ENCODE measurements around the gene LYRM2.
A peak's percentile ranks its signal among the peaks of the same experiment; 100 is the strongest.

Gene LYRM2

GRCh38 chr6:89638320-89639195 is at the start of gene LYRM2:
TSS of gene LYRM2 (minus strand) at chr6:89638747. CDS start at chr6:89638716, 31 bp downstream.
- peak; percentile 80 for DNase-seq (ENCODE audit: low read depth)

- DNase-seq (ENCODE audit: low read depth) = no peak
These were observed 49.8 kb upstream of the LYRM2 start for GRCh38 chr6:89688328-89688727.

DNA sequence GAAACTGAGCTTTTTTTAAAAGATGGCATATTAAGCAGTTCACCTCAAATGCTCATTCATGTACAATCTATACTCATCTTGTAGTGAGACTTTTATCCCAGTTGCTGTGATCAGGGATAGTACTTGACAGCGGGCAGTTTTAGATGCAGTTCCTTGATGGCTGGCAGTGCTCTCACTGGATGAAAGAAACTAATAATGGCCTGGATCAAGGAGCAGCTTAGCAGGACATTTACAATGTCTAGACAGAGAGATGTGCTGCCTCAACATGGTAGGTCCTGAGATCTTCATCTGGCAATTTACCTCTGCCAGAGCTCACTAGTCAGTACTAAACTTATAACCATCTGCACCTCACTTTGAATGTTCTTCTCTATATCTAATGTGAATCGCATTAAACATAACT is 46.8 kb upstream of the LYRM2 start:
- DNase-seq (ENCODE audit: low read depth) = no peak

- no peak for DNase-seq (ENCODE audit: low read depth)
These were observed 44.4 kb upstream of the LYRM2 start for GRCh38 chr6:89682991-89683390.

- DNase-seq (ENCODE audit: low read depth) = no peak
These were observed 43.5 kb upstream of the LYRM2 start for GRCh38 chr6:89681983-89682564.

- no peak for DNase-seq (ENCODE audit: low read depth)
These were observed 42.0 kb upstream of the LYRM2 start for GRCh38 chr6:89680551-89680950.

DNA sequence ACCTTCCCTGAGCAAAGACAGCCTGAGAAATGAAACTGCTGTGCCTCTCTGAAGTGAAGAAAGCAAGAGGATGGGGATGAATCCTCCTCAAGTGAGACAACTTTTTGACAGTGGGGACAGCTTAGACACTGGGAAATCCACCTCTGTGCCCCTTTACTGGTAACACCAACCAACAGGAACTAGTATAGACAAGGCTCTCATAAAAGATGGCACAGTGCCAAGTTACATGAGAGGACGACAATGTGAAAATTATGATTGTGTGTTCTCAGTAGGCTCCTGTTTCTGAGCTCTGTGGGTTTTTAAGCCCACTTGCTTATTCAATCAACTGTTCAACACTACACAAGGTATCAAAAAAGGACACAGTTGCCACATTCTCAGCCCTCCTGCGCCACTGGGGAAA is 41.6 kb upstream of the LYRM2 start:
- DNase-seq (ENCODE audit: low read depth) = no peak

DNA sequence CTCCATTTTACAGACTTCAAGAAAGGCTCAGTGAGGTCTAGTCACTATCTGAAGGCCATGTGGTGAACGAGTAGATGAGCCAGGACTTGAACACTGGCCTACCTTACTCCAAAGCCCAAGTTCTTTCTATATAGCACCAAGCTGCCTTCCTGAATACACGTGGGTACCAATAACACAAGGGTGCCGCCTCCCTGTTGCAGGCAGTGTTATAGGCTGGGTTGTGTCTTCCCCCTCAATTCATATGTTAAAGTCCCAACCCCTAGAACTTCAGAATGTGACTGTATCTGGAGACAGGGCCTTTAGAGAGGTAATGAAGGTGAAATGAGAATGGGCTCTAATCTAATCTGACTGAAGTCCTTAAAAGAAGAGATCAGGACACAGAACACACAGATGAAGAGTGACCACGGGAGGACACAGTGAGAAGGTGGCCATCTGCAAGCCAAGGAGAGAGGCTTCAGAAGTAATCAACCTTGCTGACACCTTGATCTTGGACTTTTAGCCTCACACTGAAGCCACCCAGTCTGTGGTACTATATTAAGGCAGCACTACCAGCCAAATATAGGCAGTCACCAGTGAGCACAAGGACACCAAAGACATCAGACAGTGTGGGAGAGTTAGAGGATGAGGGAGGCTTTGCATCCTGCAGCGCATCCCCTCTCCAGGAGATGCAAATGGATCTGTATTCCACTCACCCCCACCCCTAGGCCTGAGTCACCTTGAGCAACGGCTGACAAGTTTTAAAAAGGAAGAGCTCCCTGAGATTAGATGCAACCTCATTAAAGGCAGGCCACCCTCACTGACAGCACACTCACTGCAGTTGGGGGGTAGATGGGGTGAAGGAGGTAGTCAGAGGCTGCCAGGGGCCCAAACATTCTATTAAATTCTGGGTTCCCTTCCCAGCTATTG is 40.9 kb upstream of the LYRM2 start:
- no peak for DNase-seq (ENCODE audit: low read depth)

DNA sequence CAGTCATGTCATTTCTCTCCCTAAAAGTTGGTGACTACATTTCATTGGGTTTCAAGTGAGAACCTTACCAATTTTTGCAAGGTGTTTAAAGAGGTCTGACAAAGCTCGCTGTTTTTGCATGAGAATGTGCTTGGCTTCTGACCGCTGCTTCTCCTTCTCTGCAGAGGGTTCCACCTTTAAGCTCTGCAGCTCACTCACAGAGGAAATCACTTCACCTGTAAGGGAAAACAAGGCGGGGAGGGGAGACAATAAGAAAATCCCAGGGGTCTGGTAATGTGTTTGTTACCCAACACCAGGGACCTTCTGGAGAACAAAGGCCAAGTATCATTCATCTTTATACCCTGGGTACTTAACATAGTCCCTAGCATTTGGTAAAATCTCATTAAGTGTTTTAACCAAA is 40.0 kb upstream of the LYRM2 start:
- no peak for DNase-seq (ENCODE audit: low read depth)

DNA sequence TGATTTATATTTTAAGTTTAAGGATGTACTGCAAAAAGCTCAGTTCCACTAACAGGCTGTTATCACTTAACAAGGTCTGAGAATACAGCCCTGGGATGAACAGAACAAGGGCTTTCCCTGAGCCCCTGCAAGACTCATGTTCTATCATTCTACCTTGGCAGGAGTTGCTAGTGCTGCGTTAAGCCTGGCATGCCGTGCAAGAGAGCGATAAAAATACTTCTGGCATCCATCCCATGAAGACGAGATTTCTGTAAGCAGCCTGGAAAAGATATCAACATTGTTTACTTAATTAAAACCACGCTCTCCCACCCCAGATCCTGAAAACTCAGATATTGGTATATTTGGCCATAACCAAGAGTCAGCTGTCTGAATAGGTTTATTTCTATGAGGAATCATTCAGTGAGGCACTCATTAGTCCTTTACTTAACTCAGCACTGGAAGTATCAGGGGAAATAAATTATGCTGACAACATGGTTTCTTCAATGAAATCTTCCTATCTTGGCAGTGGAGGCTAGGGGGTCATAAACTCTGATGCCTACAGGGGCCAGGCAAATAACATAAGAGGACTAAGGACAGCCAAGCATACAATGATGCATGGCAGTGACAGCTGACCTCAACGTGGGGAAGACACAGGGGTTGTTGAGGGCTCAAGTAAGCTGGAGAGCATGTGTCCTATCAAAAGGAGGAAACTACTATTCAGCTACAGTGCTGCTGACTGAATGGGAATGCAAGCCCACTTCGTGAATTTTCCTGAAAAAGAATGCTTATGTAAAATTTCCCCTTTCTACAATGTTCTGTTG is 37.6 kb upstream of the LYRM2 start:
- DNase-seq (ENCODE audit: low read depth) = no peak

DNA sequence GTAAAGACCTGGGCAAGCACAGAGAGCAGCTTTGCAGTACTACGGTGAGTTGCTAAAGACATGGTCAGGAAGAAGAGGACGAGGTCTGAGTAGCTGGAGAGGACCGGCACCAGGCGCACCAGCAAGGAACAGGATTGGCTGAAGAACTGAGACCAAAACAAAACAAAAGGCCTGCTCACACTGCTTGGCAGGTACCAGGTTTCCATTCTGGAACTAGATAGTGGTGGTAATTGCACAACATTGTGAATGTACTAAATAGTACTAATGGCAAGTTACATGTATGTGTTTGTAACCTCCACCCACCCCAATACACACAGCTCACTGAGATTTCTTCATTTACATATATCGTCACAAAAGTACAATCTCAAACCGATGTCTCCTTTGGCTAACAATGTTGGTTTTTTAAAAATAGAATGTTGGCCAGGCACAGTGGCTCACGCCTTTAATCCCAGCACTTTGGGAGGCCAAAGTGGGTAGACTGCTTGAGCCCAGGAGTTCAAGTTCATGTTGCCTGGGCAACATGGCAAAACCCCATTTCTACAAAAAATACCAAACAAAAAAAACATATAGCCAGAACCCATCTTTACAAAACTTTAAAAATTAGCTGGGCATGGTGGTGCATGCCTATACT is 32.5 kb upstream of the LYRM2 start:
- DNase-seq (ENCODE audit: low read depth) = no peak

- DNase-seq (ENCODE audit: low read depth) = no peak
These were observed 30.5 kb upstream of the LYRM2 start for GRCh38 chr6:89669002-89669401.

DNA sequence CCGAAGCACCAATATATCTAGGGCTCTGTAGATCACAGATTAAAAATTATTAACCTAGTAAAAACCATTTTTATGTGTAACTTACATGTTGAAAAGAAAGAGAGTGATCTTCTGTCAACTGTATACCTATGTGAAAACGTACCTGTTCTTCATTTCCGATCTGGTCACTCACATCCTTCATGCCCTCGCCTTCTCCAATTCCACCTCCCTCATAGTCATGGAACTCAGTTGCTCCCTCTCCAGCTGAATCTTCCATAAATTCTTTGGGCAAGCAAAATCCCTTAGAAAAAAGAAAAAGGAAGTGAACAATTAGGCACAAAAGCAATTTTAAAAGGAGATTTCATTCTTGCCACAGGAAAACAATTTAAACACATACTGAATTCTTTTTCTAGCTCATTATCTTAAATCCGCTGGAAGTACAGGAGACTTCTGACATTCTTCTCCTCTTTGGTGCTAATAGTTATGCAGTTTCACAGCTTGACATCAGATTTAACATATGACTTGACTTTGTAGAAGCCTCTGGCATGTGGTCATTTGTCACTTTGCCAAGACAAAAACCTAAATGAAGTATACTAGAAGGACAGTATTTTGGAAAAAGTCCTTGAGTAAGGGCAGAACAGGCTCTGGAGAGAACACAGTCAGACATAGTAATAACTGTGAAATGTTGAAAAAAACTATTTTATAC is 29.5 kb upstream of the LYRM2 start:
- no peak for DNase-seq (ENCODE audit: low read depth)

DNA sequence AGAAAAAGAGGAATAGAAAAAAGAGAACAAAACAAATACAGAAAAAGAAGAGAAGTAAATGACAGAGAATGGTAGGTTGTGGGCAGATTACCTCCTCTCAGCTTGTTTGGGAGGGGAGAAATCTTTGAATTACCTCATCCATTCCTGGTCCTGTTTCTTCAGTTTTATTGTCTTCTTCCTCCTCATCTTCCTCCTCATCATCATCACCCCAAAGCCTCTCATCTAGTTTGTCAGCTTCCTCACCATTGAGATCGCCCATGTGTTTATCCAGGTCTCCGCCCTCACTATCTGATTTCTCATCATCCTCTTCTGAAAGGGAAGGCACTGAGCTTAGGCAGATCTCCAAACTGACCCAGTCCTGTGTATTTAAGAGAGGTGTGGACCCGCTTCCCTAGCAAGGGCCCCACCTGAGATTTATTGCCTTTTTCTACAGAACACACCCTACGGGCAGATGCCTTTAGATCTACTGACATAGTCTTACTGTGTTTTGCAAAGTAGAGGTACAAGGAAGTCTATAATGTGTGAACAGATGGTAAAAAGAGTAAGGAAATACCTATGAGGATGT is 24.2 kb upstream of the LYRM2 start:
- DNase-seq (ENCODE audit: low read depth) = no peak

DNA sequence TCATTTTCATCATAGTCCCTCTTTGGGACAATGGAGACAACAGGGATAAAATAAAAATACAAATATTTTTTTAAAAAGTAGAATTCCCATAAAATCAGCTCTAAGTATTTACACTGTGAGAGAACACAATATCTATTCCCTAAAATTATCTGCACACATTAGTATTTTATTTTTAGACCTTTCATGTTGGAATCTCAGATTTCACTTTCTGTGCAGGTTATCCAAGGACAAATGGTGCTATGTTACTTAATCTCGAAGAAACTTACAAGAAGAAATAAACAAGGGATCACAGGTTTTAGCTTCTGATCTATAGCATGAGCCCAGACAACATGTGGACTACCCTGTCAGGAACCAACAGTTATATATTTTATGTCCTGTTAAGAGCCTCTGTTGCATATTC is 23.0 kb upstream of the LYRM2 start:
- DNase-seq (ENCODE audit: low read depth) = no peak

GRCh38 chr6:89660981-89661380 is 22.4 kb upstream of the LYRM2 start:
- no peak for DNase-seq (ENCODE audit: low read depth)

DNA sequence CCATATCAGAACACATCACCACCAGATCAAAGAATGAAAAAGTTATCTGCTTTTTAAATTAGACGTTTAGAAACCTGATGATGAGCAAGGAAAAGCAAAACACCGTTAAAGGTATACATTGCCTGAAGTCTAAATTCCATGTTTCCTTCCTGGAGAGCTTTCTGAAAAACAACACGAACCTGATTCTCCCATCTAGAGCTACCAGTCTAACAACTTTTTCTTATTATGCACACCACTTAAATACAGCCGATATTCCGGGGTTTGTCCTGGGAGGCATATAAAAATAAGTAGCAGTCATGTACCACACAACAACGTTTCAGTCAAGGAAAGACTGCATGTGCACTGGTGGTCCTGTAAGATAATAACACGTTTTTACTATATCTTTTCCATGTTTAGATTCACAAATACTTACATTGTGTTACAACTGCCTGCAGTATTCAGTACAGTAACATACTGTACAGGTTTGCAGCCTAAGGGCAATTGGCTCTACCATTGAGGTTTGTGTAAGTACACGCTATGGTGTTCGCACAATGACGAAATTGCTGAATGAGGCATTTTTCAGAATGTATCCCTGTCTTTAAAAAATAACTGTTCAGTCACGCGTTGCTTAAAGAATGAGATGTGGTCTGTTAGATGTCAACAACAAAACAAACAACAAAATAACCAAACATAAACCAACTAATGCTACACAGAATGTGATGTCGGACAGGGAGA is 19.1 kb upstream of the LYRM2 start:
- DNase-seq (ENCODE audit: low read depth) = no peak

- no peak for DNase-seq (ENCODE audit: low read depth)
These were observed 16.6 kb upstream of the LYRM2 start for GRCh38 chr6:89655122-89655521.

DNA sequence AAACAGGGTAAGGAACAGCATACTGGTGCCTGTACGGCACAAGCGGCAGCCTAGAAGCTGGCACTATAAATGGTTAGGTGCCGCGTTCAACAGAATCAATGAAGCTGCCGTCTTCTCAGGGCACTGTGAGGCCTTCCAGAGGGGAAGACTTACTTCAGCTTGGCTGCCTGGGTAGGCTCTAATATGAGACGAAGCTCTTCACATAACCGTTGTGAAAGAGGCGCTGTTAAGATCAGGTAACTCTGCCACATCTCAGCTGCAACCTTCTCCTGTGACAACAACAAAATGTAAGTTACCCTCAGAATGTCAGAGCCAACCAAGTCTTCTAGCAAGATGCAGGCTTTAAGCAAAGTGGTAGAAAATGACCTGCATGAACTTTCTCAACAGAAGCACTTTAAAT is 12.0 kb upstream of the LYRM2 start:
- DNase-seq (ENCODE audit: low read depth) = no peak

DNA sequence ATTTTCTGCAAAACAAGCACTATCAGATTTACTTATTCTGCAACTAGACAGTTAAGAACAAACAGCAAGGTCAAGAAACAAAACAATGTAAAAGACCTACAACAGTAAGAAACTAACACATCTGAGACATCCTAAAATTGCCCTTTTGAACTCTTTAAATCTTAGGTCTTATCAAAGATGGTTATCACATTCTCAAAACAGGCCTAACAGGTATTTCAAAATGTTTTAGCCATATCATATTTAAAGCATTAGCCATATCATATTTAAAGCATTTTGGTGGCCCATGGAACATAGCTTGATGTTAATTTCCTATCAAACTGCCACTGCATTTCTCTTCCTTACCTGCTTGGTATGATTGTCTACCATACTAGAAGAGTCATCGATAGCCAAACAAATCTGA is 11.1 kb upstream of the LYRM2 start:
- no peak for DNase-seq (ENCODE audit: low read depth)
